ENCODE measurements around the gene ELOA2. TPM values are rescaled to one million over a fixed set of nuclear protein-coding genes. Genes with fewer than 3 reads are reported as not detected.

The ELOA2 gene
- total RNA-seq, 3 donors from 2014 or later: not detected

DNA sequence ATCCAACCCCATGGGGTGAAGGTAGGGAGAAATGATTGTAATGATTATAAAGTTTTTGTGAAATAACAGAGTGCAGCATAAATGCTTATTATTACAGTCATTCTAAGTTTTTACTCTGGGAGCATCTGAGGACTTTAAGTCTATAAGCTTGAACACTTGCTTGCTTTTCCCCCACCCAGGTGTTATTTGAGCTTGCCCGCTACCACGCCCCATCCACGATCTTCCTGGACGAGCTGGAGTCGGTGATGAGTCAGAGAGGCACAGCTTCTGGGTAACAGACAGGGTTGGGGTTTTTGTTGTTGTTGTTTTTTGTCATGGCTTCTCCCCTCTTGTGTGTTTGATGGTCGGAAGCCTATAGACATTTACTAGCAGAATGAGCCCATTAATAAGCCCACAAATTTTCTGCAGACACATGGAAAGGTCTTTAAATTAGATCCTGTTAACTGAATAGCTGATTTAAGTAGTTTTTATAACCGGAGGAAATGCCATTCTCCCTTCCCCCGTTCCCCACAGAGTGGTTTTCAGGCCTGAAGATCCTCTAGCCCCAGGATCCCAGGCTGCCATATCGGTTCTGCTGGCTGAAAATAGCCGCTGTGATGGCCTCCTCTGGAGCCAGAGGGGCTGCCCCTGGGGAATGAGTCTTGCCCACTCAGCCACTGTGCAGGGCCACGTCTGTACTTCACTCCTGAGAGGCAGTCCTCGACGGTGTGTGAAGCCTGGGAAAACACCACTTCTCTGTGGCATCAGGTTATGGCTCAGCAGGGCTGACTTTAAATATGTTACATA, 39.9 kb upstream of the ELOA2 start:
- DNase-seq (ENCODE audit: low spot score in 2 of 2): no peak
- Histone ChIP-seq H3K4me1 (no peaks in the 10 kb centered on the region), H3K27me3 (no peaks in the 10 kb centered on the region), H3K9me3 (no peaks in the 10 kb centered on the region), H3K36me3 (no peaks in the 10 kb centered on the region), H3K4me3 (no peak overlapping the region), H3K27ac (no peak overlapping the region)
- intact Hi-C loops (cut with DNase I; ENCODE audit: low total_unique reads): no loop called here
- TF ChIP-seq, protein P1, sequence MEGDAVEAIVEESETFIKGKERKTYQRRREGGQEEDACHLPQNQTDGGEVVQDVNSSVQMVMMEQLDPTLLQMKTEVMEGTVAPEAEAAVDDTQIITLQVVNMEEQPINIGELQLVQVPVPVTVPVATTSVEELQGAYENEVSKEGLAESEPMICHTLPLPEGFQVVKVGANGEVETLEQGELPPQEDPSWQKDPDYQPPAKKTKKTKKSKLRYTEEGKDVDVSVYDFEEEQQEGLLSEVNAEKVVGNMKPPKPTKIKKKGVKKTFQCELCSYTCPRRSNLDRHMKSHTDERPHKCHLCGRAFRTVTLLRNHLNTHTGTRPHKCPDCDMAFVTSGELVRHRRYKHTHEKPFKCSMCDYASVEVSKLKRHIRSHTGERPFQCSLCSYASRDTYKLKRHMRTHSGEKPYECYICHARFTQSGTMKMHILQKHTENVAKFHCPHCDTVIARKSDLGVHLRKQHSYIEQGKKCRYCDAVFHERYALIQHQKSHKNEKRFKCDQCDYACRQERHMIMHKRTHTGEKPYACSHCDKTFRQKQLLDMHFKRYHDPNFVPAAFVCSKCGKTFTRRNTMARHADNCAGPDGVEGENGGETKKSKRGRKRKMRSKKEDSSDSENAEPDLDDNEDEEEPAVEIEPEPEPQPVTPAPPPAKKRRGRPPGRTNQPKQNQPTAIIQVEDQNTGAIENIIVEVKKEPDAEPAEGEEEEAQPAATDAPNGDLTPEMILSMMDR (IDR thresholded peaks at IDR 0.05): no peak
- TF ChIP-seq POLR2AphosphoS5 (IDR thresholded peaks at IDR 0.05) (no peak), POLR2A (IDR thresholded peaks at IDR 0.05) (no peak)

DNA sequence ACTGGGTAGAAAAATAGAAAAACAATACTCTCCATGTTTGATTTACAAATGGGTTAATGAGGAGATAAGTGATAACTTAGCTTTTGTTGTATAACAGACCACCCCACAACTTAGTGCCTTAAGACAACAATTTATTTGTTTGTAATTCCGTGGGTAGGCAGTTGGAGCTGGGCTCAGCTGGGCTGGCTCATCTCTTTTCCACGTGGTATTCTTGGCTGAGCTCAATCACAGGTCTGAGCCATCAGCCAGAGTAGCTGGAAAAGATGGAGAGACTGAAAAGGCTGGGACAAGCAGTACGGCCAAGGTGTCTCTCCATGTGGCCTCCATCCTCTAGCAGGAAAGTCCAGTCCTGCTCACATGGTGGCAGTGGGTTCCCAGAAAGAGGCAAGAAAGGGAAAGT, 32.2 kb upstream of the ELOA2 start:
- TF ChIP-seq POLR2AphosphoS5 (IDR thresholded peaks at IDR 0.05) (no peak), POLR2A (IDR thresholded peaks at IDR 0.05) (no peak)
- TF ChIP-seq, protein P1 (IDR thresholded peaks at IDR 0.05): no peak
- Histone ChIP-seq H3K4me3 (no peak overlapping the region), H3K4me1 (no peaks in the 10 kb centered on the region), H3K36me3 (no peaks in the 10 kb centered on the region), H3K9me3 (no peaks in the 10 kb centered on the region), H3K27ac (no peak overlapping the region), H3K27me3 (no peaks in the 10 kb centered on the region)
- no peak for DNase-seq (ENCODE audit: low spot score in 2 of 2)
- intact Hi-C loops (cut with DNase I; ENCODE audit: low total_unique reads): no loop called here

DNA sequence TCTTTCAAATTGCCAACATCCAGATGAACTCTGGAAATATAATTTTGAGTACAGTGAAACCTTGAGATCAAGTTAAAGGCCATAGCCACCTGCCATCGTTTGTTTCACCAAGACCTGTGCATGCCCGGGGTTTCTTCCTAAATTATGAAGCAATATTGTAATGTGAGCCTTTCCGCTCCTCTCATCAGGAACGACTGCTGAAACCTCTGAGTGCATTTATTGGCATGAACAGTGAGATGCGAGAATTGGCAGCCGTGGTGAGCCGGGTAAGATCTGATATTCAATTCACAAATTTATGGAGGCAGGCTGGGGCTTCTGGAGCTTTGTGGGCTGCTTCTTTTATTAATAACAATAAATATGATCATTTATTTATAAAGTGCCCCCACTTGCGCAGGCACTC, 27.7 kb upstream of the ELOA2 start:
- H3K4me1 ChIP-seq: no peaks in the 10 kb centered on the region
- H3K9me3 ChIP-seq: no peaks in the 10 kb centered on the region
- DNase-seq (ENCODE audit: low spot score in 2 of 2): no peak
- H3K36me3 ChIP-seq: no peaks in the 10 kb centered on the region
- H3K27me3 ChIP-seq: no peaks in the 10 kb centered on the region
- TF ChIP-seq, protein P1 (IDR thresholded peaks at IDR 0.05): no peak
- TF ChIP-seq POLR2AphosphoS5 (IDR thresholded peaks at IDR 0.05) (no peak), POLR2A (IDR thresholded peaks at IDR 0.05) (no peak)
- intact Hi-C loops (cut with DNase I; ENCODE audit: low total_unique reads): no loop called here
- no peak overlapping the region for H3K4me3 ChIP-seq
- no peak overlapping the region for H3K27ac ChIP-seq

DNA sequence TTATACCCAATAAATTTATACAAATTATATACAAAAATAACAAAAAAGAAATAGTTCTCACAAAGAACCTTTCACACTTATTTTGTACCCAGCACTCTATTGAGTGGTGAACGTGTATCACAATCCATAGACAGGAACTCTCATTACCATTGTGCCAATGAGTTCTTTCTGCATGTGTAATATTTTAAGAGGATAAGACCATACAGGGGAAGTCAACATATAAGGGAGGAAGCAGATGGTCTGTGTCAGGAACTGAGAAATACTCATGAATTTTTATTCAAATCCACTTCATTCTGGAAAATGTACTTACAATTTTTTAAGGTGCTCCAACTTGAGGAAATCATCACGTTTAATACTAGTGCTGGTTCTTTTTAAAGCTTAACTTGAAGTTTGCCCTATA, 27.1 kb upstream of the ELOA2 start:
- intact Hi-C loops (cut with DNase I; ENCODE audit: low total_unique reads): no loop called here
- H3K4me3 ChIP-seq: no peak overlapping the region
- no peak for DNase-seq (ENCODE audit: low spot score in 2 of 2)
- no peaks in the 10 kb centered on the region for H3K9me3 ChIP-seq
- TF ChIP-seq, protein P1 (IDR thresholded peaks at IDR 0.05): no peak
- TF ChIP-seq POLR2A (IDR thresholded peaks at IDR 0.05) (no peak), POLR2AphosphoS5 (IDR thresholded peaks at IDR 0.05) (no peak)
- H3K27me3 ChIP-seq: no peaks in the 10 kb centered on the region
- H3K36me3 ChIP-seq: no peaks in the 10 kb centered on the region
- H3K4me1 ChIP-seq: no peaks in the 10 kb centered on the region
- H3K27ac ChIP-seq: no peak overlapping the region

DNA sequence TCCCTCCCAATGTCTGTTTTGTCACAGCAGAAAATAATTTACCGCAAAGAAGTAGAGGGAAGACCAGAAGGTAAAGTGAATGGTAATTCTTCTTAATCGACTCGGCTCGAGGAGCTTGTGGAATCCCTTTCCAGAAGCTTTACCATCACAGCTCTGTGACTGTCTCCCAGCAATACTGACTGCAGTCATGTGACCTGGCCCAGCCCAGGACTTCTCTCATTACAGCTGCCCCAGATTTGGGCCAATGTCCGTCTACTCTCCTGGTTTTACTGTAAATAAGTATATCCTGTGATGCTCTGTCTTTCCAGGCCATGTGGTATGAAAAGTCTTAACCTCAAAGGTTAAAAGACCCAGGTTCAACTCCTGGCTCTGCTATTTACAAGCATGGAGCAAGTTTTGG, 18.9 kb upstream of the ELOA2 start:
- no peaks in the 10 kb centered on the region for H3K27me3 ChIP-seq
- H3K4me1 ChIP-seq: no peaks in the 10 kb centered on the region
- no peak for TF ChIP-seq POLR2AphosphoS5 (IDR thresholded peaks at IDR 0.05)
- TF ChIP-seq POLR2A (IDR thresholded peaks at IDR 0.05): no peak
- TF ChIP-seq, protein P1 (IDR thresholded peaks at IDR 0.05): no peak
- no peak for DNase-seq (ENCODE audit: low spot score in 2 of 2)
- H3K27ac ChIP-seq: no peak overlapping the region
- intact Hi-C loops (cut with DNase I; ENCODE audit: low total_unique reads): no loop called here
- no peak overlapping the region for H3K4me3 ChIP-seq
- no peaks in the 10 kb centered on the region for H3K36me3 ChIP-seq
- H3K9me3 ChIP-seq: no peaks in the 10 kb centered on the region

Data from breast epithelium (tissue), 4 donors.